ENCODE measurements around the gene FAM53B.

FAM53B gene

GRCh38 chr10:124691421-124692099, 52.6 kb downstream of the FAM53B start:
- TF ChIP-seq TAF1 (IDR thresholded peaks at IDR 0.05; ENCODE audit: borderline replicate concordance, low read depth, low read length) (no peak), POLR2AphosphoS5 (IDR thresholded peaks at IDR 0.05; ENCODE audit: low read depth, low read length) (no peak), POLR2A (IDR thresholded peaks at IDR 0.05; ENCODE audit: low read depth, low read length) (no peak)
- no peak for DNase-seq (ENCODE audit: insufficient read length)
- no peak for FAIRE-seq

- FAIRE-seq (no peak), DNase-seq (ENCODE audit: insufficient read length) (no peak)
- TF ChIP-seq POLR2AphosphoS5 (IDR thresholded peaks at IDR 0.05; ENCODE audit: low read depth, low read length) (no peak), TAF1 (IDR thresholded peaks at IDR 0.05; ENCODE audit: borderline replicate concordance, low read depth, low read length) (no peak), POLR2A (IDR thresholded peaks at IDR 0.05; ENCODE audit: low read depth, low read length) (no peak)
Measured at GRCh38 chr10:124691002-124691401, 53.2 kb downstream of the FAM53B start.

- DNase-seq (ENCODE audit: insufficient read length) (no peak), FAIRE-seq (peak; percentile 44)
- TF ChIP-seq POLR2A (IDR thresholded peaks at IDR 0.05; ENCODE audit: low read depth, low read length): no peak
- no peak for TF ChIP-seq TAF1 (IDR thresholded peaks at IDR 0.05; ENCODE audit: borderline replicate concordance, low read depth, low read length)
- TF ChIP-seq POLR2AphosphoS5 (IDR thresholded peaks at IDR 0.05; ENCODE audit: low read depth, low read length): no peak
Measured at GRCh38 chr10:124689911-124690498, 54.2 kb downstream of the FAM53B start.

GRCh38 chr10:124688889-124689670, 55.1 kb downstream of the FAM53B start:
- no peak for DNase-seq (ENCODE audit: insufficient read length)
- TF ChIP-seq TAF1 (IDR thresholded peaks at IDR 0.05; ENCODE audit: borderline replicate concordance, low read depth, low read length) (no peak), POLR2A (IDR thresholded peaks at IDR 0.05; ENCODE audit: low read depth, low read length) (no peak), POLR2AphosphoS5 (IDR thresholded peaks at IDR 0.05; ENCODE audit: low read depth, low read length) (no peak)
- peak; percentile 89 for FAIRE-seq

GRCh38 chr10:124688386-124688785, 55.8 kb downstream of the FAM53B start:
- TF ChIP-seq POLR2A (IDR thresholded peaks at IDR 0.05; ENCODE audit: low read depth, low read length) (no peak), POLR2AphosphoS5 (IDR thresholded peaks at IDR 0.05; ENCODE audit: low read depth, low read length) (no peak), TAF1 (IDR thresholded peaks at IDR 0.05; ENCODE audit: borderline replicate concordance, low read depth, low read length) (no peak)
- FAIRE-seq: peak; percentile 27

GRCh38 chr10:124686707-124687376, 57.3 kb downstream of the FAM53B start:
- DNase-seq (ENCODE audit: insufficient read length): no peak
- TF ChIP-seq TAF1 (IDR thresholded peaks at IDR 0.05; ENCODE audit: borderline replicate concordance, low read depth, low read length): no peak
- TF ChIP-seq POLR2A (IDR thresholded peaks at IDR 0.05; ENCODE audit: low read depth, low read length): no peak
- peak; percentile 64 for FAIRE-seq

More at GRCh38 chr10:124688386-124688785, 55.8 kb downstream of the FAM53B start:
- DNase-seq (ENCODE audit: insufficient read length): no peak

- TF ChIP-seq POLR2A (IDR thresholded peaks at IDR 0.05; ENCODE audit: low read depth, low read length): no peak
- TF ChIP-seq POLR2AphosphoS5 (IDR thresholded peaks at IDR 0.05; ENCODE audit: low read depth, low read length): no peak
- DNase-seq (ENCODE audit: insufficient read length) (no peak), FAIRE-seq (peak; percentile 54)
Measured at GRCh38 chr10:124685261-124685660, 58.9 kb downstream of the FAM53B start.

- DNase-seq (ENCODE audit: insufficient read length): no peak
- FAIRE-seq: no peak
- TF ChIP-seq POLR2AphosphoS5 (IDR thresholded peaks at IDR 0.05; ENCODE audit: low read depth, low read length) (no peak), POLR2A (IDR thresholded peaks at IDR 0.05; ENCODE audit: low read depth, low read length) (no peak), TAF1 (IDR thresholded peaks at IDR 0.05; ENCODE audit: borderline replicate concordance, low read depth, low read length) (no peak)
Measured at GRCh38 chr10:124683814-124684213, 60.4 kb downstream of the FAM53B start.

GRCh38 chr10:124681626-124682552, 62.3 kb downstream of the FAM53B start:
- no peak for TF ChIP-seq POLR2A (IDR thresholded peaks at IDR 0.05; ENCODE audit: low read depth, low read length)
- no peak for TF ChIP-seq TAF1 (IDR thresholded peaks at IDR 0.05; ENCODE audit: borderline replicate concordance, low read depth, low read length)
- no peak for TF ChIP-seq POLR2AphosphoS5 (IDR thresholded peaks at IDR 0.05; ENCODE audit: low read depth, low read length)
- DNase-seq (ENCODE audit: insufficient read length): no peak
- peak; percentile 27 for FAIRE-seq

- DNase-seq (ENCODE audit: insufficient read length): no peak
- no peak for TF ChIP-seq POLR2AphosphoS5 (IDR thresholded peaks at IDR 0.05; ENCODE audit: low read depth, low read length)
- TF ChIP-seq POLR2A (IDR thresholded peaks at IDR 0.05; ENCODE audit: low read depth, low read length): no peak
- TF ChIP-seq TAF1 (IDR thresholded peaks at IDR 0.05; ENCODE audit: borderline replicate concordance, low read depth, low read length): no peak
- FAIRE-seq: no peak
Measured at GRCh38 chr10:124681091-124681490, 63.1 kb downstream of the FAM53B start.

Data from GM12892 (cell line).